GM13977 (cell line): ENCODE measurements around the gene NEUROD4.
A peak's percentile ranks its signal among the peaks of the same experiment; 100 is the strongest.

Experiments
- DNase-seq: peaks from one replicate; pipeline ENCODE4 v3.0.0; 2012; ENCODE audit warnings: low spot score
- CTCF ChIP-seq: IDR thresholded peaks from 2 replicates; pipeline ENCODE4 v1.5.1; 2012; ENCODE audit warnings: mild to moderate bottlenecking, control low read depth; ENCODE audit not compliant: insufficient read depth; ENCODE audit errors: extremely low read depth, missing control alignments
- in situ Hi-C: fragments of 300-500 bp; cut with MboI; formaldehyde crosslinking; loops from one replicate; pipeline ENCODE4 v1.12.0; 2022; ENCODE audit warnings: low sequenced_read_pairs, low pct_unique_long_range_greater_than_20kb, mixed read lengths, inconsistent platforms; ENCODE audit not compliant: unreplicated experiment

The NEUROD4 gene

DNA sequence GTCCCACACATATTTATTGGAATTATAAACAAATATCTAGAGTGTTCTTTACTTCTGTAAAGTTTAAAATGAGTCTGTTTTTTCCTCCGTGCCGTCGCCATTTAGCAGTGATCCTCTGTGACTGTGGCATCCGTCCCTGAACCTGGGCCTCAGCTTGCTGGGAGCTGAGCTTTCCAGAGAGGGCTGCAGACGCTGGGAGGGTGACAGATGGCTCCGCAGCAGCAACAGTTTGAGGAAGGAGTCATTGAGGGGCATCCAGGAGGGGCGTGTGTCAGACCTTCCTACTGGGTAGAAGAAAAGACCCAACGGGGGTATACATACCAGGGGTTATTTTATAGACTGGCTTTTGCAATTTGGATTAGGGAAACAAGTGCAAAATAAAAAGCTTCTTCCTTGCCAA is 47.9 kb downstream of the NEUROD4 start:
- in situ Hi-C loops: loop anchor here (5.0 to 25.0 kb wide), 3 partner anchors 75 to 330 kb away; partner anchors contain the start of gene MUCL1
- no peak for TF ChIP-seq CTCF
- no peak for DNase-seq

- DNase-seq: peak; percentile 46
- peak; percentile 85 for TF ChIP-seq CTCF
- in situ Hi-C loops: loop anchor here (5.0 to 25.0 kb wide), 3 partner anchors 76 to 331 kb away; partner anchors contain the start of gene MUCL1
Measured at GRCh38 chr12:55068416-55069010, 48.7 kb downstream of the NEUROD4 start.

GRCh38 chr12:55072083-55072482 is 52.3 kb downstream of the NEUROD4 start:
- DNase-seq: peak; percentile 34
- in situ Hi-C loops: loop anchor here (25.0 kb wide), 1 partner anchor 335 kb away; no protein-coding TSS in a partner anchor
- peak; percentile 87 for TF ChIP-seq CTCF

DNA sequence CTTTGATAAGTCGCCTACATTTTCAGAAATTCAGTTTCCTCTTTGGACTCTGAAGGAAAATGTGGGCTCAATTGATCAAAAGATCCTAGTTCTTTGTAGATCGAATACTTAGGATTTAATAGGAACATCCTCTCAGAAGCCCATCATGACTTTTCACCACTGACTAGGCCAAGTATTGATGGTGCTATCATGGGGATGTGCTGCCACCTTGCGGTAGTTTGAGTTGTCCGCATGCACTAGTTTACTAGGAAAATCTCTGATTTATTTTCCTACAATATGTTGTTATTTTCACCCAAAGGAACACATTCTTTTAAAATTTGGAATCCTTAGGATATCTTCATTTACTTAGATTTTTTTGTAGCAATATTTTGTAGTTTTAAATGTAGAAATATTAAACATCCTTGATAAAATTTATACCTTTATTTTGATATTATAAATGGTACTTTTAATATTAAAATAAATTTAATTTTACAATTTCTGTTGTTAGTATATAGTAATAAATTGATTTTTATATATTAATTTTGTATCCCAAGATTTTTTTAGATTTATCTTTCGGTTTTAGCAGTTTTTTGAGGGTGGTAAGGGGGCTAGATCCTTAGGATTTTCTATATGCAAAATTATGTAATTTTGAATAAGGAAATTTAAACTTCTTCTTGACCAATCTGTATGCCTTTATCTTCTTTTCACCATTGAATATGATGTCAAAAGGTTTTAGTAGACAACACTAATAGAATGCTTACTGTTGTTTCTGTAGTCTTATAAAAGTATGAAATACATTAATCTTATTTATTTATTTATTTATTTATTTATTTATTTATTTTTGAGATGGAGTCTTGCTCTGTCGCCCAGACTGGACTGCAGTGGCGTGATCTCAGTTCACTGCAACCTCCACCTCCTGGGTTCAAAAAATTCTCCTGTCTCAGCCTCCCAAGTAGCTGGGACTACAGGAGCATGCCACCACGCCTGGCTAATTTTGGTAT is 53.6 kb downstream of the NEUROD4 start:
- DNase-seq: peak; percentile 53
- in situ Hi-C loops: loop anchor here (25.0 kb wide), 1 partner anchor 336 kb away; no protein-coding TSS in a partner anchor
- peak; percentile 81 for TF ChIP-seq CTCF

- in situ Hi-C loops: loop anchor here (25.0 kb wide), 1 partner anchor 338 kb away; no protein-coding TSS in a partner anchor
- no peak for DNase-seq
Measured at GRCh38 chr12:55074806-55075205, 55.0 kb downstream of the NEUROD4 start.

More at GRCh38 chr12:55074806-55075205, 55.0 kb downstream of the NEUROD4 start:
- TF ChIP-seq CTCF: no peak
